HepG2 (cell line): ENCODE measurements around the gene SPATA21. TPM values are rescaled to one million over a fixed set of nuclear protein-coding genes. Genes with fewer than 3 reads are reported as not detected.
A peak's percentile ranks its signal among the peaks of the same experiment; 100 is the strongest.

Experiments used
- CC2D1A ChIP-seq: sonication (generic); formaldehyde crosslinking; IDR thresholded peaks from 2 replicates; pipeline ENCODE4 v1.8.1; 2023; ENCODE audit warnings: mild to moderate bottlenecking, missing genetic modification reagents
- ISX ChIP-seq: sonication (generic); formaldehyde crosslinking; conservative IDR thresholded peaks from 2 replicates; pipeline ENCODE4 v1.5.0; 2020; ENCODE audit warnings: missing genetic modification reagents
- KAT7 ChIP-seq: IDR thresholded peaks from 2 replicates; pipeline ENCODE4 v1.6.1; 2018; ENCODE audit warnings: borderline replicate concordance, missing compliant biosample characterization
- MYNN ChIP-seq: sonication (generic); formaldehyde crosslinking; IDR thresholded peaks from 2 replicates; pipeline ENCODE4 v1.4.0; 2020; ENCODE audit warnings: mild to moderate bottlenecking, low read depth, missing genetic modification reagents
- PBX3 ChIP-seq: sonication (generic); formaldehyde crosslinking; IDR thresholded peaks from 2 replicates; pipeline ENCODE4 v1.8.1; 2023; ENCODE audit warnings: missing genetic modification reagents, inconsistent platforms, borderline replicate concordance
- PRPF4 ChIP-seq: fragments of 200-400 bp; formaldehyde crosslinking; IDR thresholded peaks from 2 replicates; pipeline ENCODE4 v1.6.1; 2016; ENCODE audit warnings: low read length, low read depth; ENCODE audit not compliant: poor library complexity, severe bottlenecking
- REL ChIP-seq: sonication (generic); formaldehyde crosslinking; conservative IDR thresholded peaks from 2 replicates; pipeline ENCODE4 v1.8.0; 2022; ENCODE audit warnings: mild to moderate bottlenecking, missing genetic modification reagents, moderate library complexity
- RFXAP ChIP-seq: sonication (generic); formaldehyde crosslinking; IDR thresholded peaks from 2 replicates; pipeline ENCODE4 v1.4.0; 2020; ENCODE audit warnings: missing genetic modification reagents, borderline replicate concordance
- SNAPC2 ChIP-seq: sonication (generic); formaldehyde crosslinking; IDR thresholded peaks from 2 replicates; pipeline ENCODE4 v1.8.1; 2022; ENCODE audit warnings: mild to moderate bottlenecking, missing genetic modification reagents
- SRF ChIP-seq: IDR thresholded peaks from 2 replicates; pipeline ENCODE4 v1.6.1; 2011; ENCODE audit warnings: mild to moderate bottlenecking, low read depth, low read length, moderate library complexity
- TFAP4 ChIP-seq: sonication (generic); IDR thresholded peaks from 2 replicates; pipeline ENCODE4 v1.6.1; 2016; ENCODE audit warnings: low read depth, borderline replicate concordance
- ZBTB20 ChIP-seq: sonication (generic); formaldehyde crosslinking; IDR thresholded peaks from 2 replicates; pipeline ENCODE4 v1.8.1; 2023; ENCODE audit warnings: missing genetic modification reagents, low read depth, mild to moderate bottlenecking, borderline replicate concordance
- ZNF251 ChIP-seq: sonication (generic); formaldehyde crosslinking; IDR thresholded peaks from 2 replicates; pipeline ENCODE4 v1.9.0; 2021; ENCODE audit warnings: mild to moderate bottlenecking, missing genetic modification reagents
- ZNF446 ChIP-seq: sonication (generic); formaldehyde crosslinking; IDR thresholded peaks from 2 replicates; pipeline ENCODE4 v1.5.0; 2020; ENCODE audit warnings: mild to moderate bottlenecking, missing genetic modification reagents
- ZNF576 ChIP-seq: sonication (generic); formaldehyde crosslinking; IDR thresholded peaks from 2 replicates; pipeline ENCODE4 v1.4.0; 2020; ENCODE audit warnings: mild to moderate bottlenecking, missing genetic modification reagents
- polyA plus RNA-seq, 8 experiments: library from polyadenylated mRNA; depleted of rRNA in 3 of 8; stranded (reverse) in 7 of 8; unstranded in 1 of 8; fragments of >200 nt; fragmentation: Illumina TruSeq in 4 of 8; extraction: Trizol in 4 of 8; gene quantifications; 2 replicates each; pipeline versions ENCODE4 v1.2.1 to v1.2.3, GENCODE V29; 2011 to 2016; ENCODE audit warnings: low read depth in 4 of 8, missing spikeins in 1 of 8, mixed read lengths in 1 of 8; ENCODE audit not compliant: insufficient read depth in 1 of 8
- total RNA-seq, 5 experiments: library from RNA; depleted of rRNA; stranded (reverse); fragments of >200 nt; fragmentation: Illumina TruSeq; extraction: Trizol; gene quantifications; 2 replicates each; pipeline ENCODE4 v1.2.3, GENCODE V29; 2016; ENCODE audit warnings: low read depth in 1 of 5
- TF ChIP-seq, protein P1 (sequence below): sonication (generic); formaldehyde crosslinking; IDR thresholded peaks from 2 replicates; pipeline ENCODE4 v1.4.0; 2020; ENCODE audit warnings: mild to moderate bottlenecking, missing genetic modification reagents

The SPATA21 gene
- total and polyA plus RNA-seq, 2 of the 13 experiments (the other 11 are each of a cell fraction or from before 2014, with no cell fraction given): 0.80 to 1.4 TPM

DNA sequence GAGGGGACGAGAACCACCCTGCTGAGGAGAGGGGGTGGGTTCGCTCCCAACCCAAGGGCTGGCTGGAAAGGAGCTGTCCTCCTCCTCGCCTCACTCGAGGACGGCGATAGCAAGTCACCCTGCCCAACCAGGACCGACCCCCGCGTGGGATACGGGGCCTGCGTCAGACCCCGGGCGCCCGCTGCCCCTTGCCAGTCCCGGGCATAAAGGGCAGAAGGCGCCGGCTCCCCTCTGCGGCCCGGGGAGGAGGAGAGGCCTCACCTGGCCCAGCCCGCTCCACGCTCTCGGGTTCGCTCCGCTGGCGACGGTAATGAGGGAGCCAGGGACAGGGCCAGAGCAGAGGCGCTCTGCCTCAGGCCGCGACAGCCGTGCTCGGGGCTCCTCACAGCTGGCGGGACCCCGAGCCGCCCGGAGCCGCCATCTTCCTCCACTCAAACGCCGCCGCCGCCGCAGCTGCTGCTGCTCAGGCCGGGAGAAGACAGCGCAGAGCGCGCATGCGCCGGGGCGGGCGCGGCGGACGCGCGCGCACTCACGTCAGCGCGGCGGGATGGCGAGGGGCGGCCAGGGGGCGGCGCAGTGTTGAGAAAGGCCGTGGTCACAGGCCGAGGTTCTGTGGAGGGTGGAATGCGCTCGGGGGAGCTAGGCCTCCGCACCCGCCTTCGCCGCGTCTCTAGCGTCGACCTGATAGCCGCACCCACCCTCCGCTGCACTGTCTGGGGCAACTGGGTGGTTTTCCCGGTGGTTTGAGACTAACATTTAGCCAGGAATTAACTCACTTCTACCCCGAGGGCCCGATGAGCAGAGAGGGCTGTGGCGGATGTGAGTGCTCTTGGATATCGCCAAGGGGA is 85.0 kb downstream of the SPATA21 start, which contains the start of gene FBXO42 (continued):
- peak; percentile 24; the same call in 1 of the 2 replicates for TF ChIP-seq ZBTB20 (CRISPR knock-in tag)
- TF ChIP-seq SRF: no peak
- no peak for TF ChIP-seq MYNN
- TF ChIP-seq ISX (CRISPR knock-in tag): no peak
- TF ChIP-seq PBX3: 0 out of 2 replicates have a peak, but pooled peaks have one; percentile 77
- 0 out of 2 replicates have a peak, but pooled peaks have one; percentile 39 for TF ChIP-seq ZNF251
- TF ChIP-seq, protein P1, sequence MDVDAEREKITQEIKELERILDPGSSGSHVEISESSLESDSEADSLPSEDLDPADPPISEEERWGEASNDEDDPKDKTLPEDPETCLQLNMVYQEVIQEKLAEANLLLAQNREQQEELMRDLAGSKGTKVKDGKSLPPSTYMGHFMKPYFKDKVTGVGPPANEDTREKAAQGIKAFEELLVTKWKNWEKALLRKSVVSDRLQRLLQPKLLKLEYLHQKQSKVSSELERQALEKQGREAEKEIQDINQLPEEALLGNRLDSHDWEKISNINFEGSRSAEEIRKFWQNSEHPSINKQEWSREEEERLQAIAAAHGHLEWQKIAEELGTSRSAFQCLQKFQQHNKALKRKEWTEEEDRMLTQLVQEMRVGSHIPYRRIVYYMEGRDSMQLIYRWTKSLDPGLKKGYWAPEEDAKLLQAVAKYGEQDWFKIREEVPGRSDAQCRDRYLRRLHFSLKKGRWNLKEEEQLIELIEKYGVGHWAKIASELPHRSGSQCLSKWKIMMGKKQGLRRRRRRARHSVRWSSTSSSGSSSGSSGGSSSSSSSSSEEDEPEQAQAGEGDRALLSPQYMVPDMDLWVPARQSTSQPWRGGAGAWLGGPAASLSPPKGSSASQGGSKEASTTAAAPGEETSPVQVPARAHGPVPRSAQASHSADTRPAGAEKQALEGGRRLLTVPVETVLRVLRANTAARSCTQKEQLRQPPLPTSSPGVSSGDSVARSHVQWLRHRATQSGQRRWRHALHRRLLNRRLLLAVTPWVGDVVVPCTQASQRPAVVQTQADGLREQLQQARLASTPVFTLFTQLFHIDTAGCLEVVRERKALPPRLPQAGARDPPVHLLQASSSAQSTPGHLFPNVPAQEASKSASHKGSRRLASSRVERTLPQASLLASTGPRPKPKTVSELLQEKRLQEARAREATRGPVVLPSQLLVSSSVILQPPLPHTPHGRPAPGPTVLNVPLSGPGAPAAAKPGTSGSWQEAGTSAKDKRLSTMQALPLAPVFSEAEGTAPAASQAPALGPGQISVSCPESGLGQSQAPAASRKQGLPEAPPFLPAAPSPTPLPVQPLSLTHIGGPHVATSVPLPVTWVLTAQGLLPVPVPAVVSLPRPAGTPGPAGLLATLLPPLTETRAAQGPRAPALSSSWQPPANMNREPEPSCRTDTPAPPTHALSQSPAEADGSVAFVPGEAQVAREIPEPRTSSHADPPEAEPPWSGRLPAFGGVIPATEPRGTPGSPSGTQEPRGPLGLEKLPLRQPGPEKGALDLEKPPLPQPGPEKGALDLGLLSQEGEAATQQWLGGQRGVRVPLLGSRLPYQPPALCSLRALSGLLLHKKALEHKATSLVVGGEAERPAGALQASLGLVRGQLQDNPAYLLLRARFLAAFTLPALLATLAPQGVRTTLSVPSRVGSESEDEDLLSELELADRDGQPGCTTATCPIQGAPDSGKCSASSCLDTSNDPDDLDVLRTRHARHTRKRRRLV (CRISPR knock-in tag): no peak
- TF ChIP-seq ZNF446 (CRISPR knock-in tag): peak; percentile 77; the same call in 1 of the 2 replicates
- TF ChIP-seq KAT7: peak; percentile 47
- no peak for TF ChIP-seq PRPF4
- TF ChIP-seq ZNF576 (CRISPR knock-in tag): no peak
- peak; percentile 88 for TF ChIP-seq SNAPC2 (CRISPR knock-in tag)
- TF ChIP-seq REL (CRISPR knock-in tag): no peak
- no peak for TF ChIP-seq CC2D1A (CRISPR knock-in tag)
- peak; percentile 32; the same call in 1 of the 2 replicates for TF ChIP-seq TFAP4
- peak; percentile 72; the same call in 1 of the 2 replicates for TF ChIP-seq RFXAP (CRISPR knock-in tag)
